ENCODE measurements around the gene STX19. TPM values are rescaled to one million over a fixed set of nuclear protein-coding genes. Genes with fewer than 3 reads are reported as not detected.
A peak's percentile ranks its signal among the peaks of the same experiment; 100 is the strongest.

Gene STX19
- not detected for total RNA-seq
- long read RNA-seq, result 0 reads

- DNase-seq (no peak), ATAC-seq (ENCODE audit: poor library complexity) (no peak)
- intact Hi-C loops (cut with DNase I), result no loop called here
These were observed at the start of gene STX19 for GRCh38 chr3:94028093-94028837. TSS of gene STX19 (minus strand) at chr3:94028597. CDS start at chr3:94015269, 13,328 bp downstream.

- ATAC-seq (ENCODE audit: poor library complexity), result no peak
- DNase-seq, result no peak
- intact Hi-C loops (cut with DNase I), result no loop called here
These were observed 47.7 kb upstream of the STX19 start for GRCh38 chr3:94076055-94076454.

GRCh38 chr3:94071713-94072284, 43.4 kb upstream of the STX19 start:
- intact Hi-C loops (cut with DNase I), result no loop called here
- no peak for DNase-seq
- no peak for ATAC-seq (ENCODE audit: poor library complexity)

GRCh38 chr3:94070341-94070911, 42.0 kb upstream of the STX19 start:
- DNase-seq (no peak), ATAC-seq (ENCODE audit: poor library complexity) (no peak)
- intact Hi-C loops (cut with DNase I), result no loop called here

- ATAC-seq (ENCODE audit: poor library complexity) (no peak), DNase-seq (no peak)
- intact Hi-C loops (cut with DNase I), result no loop called here
These were observed 40.9 kb upstream of the STX19 start for GRCh38 chr3:94069194-94069813.

- DNase-seq, result no peak
- no peak for ATAC-seq (ENCODE audit: poor library complexity)
- intact Hi-C loops (cut with DNase I), result no loop called here
These were observed 38.4 kb upstream of the STX19 start for GRCh38 chr3:94066506-94067500.

GRCh38 chr3:94065819-94066480, 37.6 kb upstream of the STX19 start:
- DNase-seq (no peak), ATAC-seq (ENCODE audit: poor library complexity) (no peak)
- intact Hi-C loops (cut with DNase I), result no loop called here

- ATAC-seq (ENCODE audit: poor library complexity) (no peak), DNase-seq (no peak)
- intact Hi-C loops (cut with DNase I), result no loop called here
These were observed 36.7 kb upstream of the STX19 start for GRCh38 chr3:94065122-94065521.

GRCh38 chr3:94064243-94064860, 36.0 kb upstream of the STX19 start:
- intact Hi-C loops (cut with DNase I), result loop anchor here (5.0 kb wide), 1 partner anchor 62 kb away; no protein-coding TSS in a partner anchor
- ATAC-seq (ENCODE audit: poor library complexity), result no peak
- DNase-seq, result no peak

- intact Hi-C loops (cut with DNase I), result loop anchor here (5.0 kb wide), 1 partner anchor 61 kb away; no protein-coding TSS in a partner anchor
- DNase-seq (no peak), ATAC-seq (ENCODE audit: poor library complexity) (no peak)
These were observed 35.2 kb upstream of the STX19 start for GRCh38 chr3:94063496-94064119.

- intact Hi-C loops (cut with DNase I), result loop anchor here (5.0 kb wide), 1 partner anchor 60 kb away; no protein-coding TSS in a partner anchor
- peak; percentile 95 for DNase-seq
- ATAC-seq (ENCODE audit: poor library complexity), result peak; percentile 98
These were observed 34.4 kb upstream of the STX19 start, which contains the start of the genes DHFR2 and NSUN3 for GRCh38 chr3:94062513-94063404. TSS of gene DHFR2 (minus strand) at chr3:94062916. CDS start at chr3:94061511, 1,405 bp downstream. TSS of gene NSUN3 (plus strand) at chr3:94063061. CDS start at chr3:94063127, 66 bp downstream.

- ATAC-seq (ENCODE audit: poor library complexity) (no peak), DNase-seq (no peak)
- intact Hi-C loops (cut with DNase I), result loop anchor here (5.0 kb wide), 1 partner anchor 59 kb away; no protein-coding TSS in a partner anchor
These were observed 32.9 kb upstream of the STX19 start for GRCh38 chr3:94061297-94061696.

GRCh38 chr3:94050546-94050945, 22.1 kb upstream of the STX19 start:
- DNase-seq, result no peak
- ATAC-seq (ENCODE audit: poor library complexity), result no peak
- intact Hi-C loops (cut with DNase I), result no loop called here

- no peak for DNase-seq
- intact Hi-C loops (cut with DNase I), result no loop called here
- ATAC-seq (ENCODE audit: poor library complexity), result no peak
These were observed 20.9 kb upstream of the STX19 start for GRCh38 chr3:94049267-94049666.

GRCh38 chr3:94046533-94046932, 18.1 kb upstream of the STX19 start:
- DNase-seq (no peak), ATAC-seq (ENCODE audit: poor library complexity) (no peak)
- intact Hi-C loops (cut with DNase I), result no loop called here

Measured in Right ventricle myocardium superior (tissue), 1 donor.